D721Med (cell line): ENCODE data around the gene C1orf94.

Experiments
- DNase-seq: peaks from one replicate; pipeline ENCODE4 v3.0.0; 2011; ENCODE audit warnings: low spot score; ENCODE audit not compliant: insufficient read length
- FAIRE-seq: peaks from 2 replicates; lab custom pipeline; 2011; peaks lifted over from hg19 to GRCh38; lab: Jason Lieb, UNC
- CTCF ChIP-seq: IDR thresholded peaks from 2 replicates; pipeline ENCODE4 v1.5.1; 2012; ENCODE audit warnings: mild to moderate bottlenecking, control low read depth; ENCODE audit not compliant: insufficient read depth; ENCODE audit errors: missing control alignments

C1orf94 gene

GRCh38 chr1:34147301-34147700 is 29.4 kb upstream of the C1orf94 start:
- no peak for DNase-seq
- no peak for TF ChIP-seq CTCF
- FAIRE-seq = no peak

GRCh38 chr1:34149501-34149900 is 27.2 kb upstream of the C1orf94 start:
- FAIRE-seq (no peak), DNase-seq (no peak)
- TF ChIP-seq CTCF = no peak

GRCh38 chr1:34153246-34153645 is 23.5 kb upstream of the C1orf94 start:
- no peak for TF ChIP-seq CTCF

GRCh38 chr1:34155860-34156259 is 20.8 kb upstream of the C1orf94 start:
- DNase-seq = no peak
- FAIRE-seq = no peak
- TF ChIP-seq CTCF = no peak

More at GRCh38 chr1:34153246-34153645, 23.5 kb upstream of the C1orf94 start:
- no peak for FAIRE-seq
- DNase-seq = no peak

- TF ChIP-seq CTCF = no peak
- DNase-seq (no peak), FAIRE-seq (no peak)
These were observed 20.0 kb upstream of the C1orf94 start for GRCh38 chr1:34156739-34157138.

- no peak for FAIRE-seq
- no peak for DNase-seq
- TF ChIP-seq CTCF = peak; percentile 41
These were observed 13.6 kb upstream of the C1orf94 start for GRCh38 chr1:34162852-34163766.
